Neural cell (in vitro differentiated cells): ENCODE measurements around the gene AKT3. TPM values are rescaled to one million over a fixed set of nuclear protein-coding genes. Genes with fewer than 3 reads are reported as not detected.

Experiments
- H2AFZ ChIP-seq: fragments of 200-600, 300-800 bp; sonication (generic), shearing (Covaris generic); 2 replicates; pipeline ENCODE4 v1.6.0; 2014; ENCODE audit warnings: low read depth, mild to moderate bottlenecking, antibody characterized with exemption, low read length, moderate library complexity
- H3F3A ChIP-seq: fragments of 200-600 bp; shearing (Covaris generic); 2 replicates; pipeline ENCODE4 v1.6.1; 2016; ENCODE audit warnings: mild to moderate bottlenecking, moderate library complexity, mixed read lengths, antibody characterized with exemption, low read length; ENCODE audit not compliant: insufficient read depth, poor library complexity, severe bottlenecking
- H3K27ac ChIP-seq: fragments of 200-600, 300-800 bp; sonication (generic), shearing (Covaris generic); 2 replicates; pipeline ENCODE4 v1.5.1; 2014; ENCODE audit warnings: mild to moderate bottlenecking, low read length, moderate library complexity
- H3K27me3 ChIP-seq: fragments of 300-800, 200-600 bp; sonication (generic), shearing (Covaris generic); 2 replicates; pipeline ENCODE4 v1.6.0; 2014; ENCODE audit warnings: mild to moderate bottlenecking, low read depth, low read length, moderate library complexity; ENCODE audit not compliant: insufficient read depth
- H3K36me3 ChIP-seq: fragments of 300-800, 200-600 bp; sonication (generic), shearing (Covaris generic); 2 replicates; pipeline ENCODE4 v1.5.1; 2014; ENCODE audit warnings: mild to moderate bottlenecking, antibody characterized with exemption, low read length, moderate library complexity; ENCODE audit not compliant: insufficient read depth
- H3K4me2 ChIP-seq: fragments of 300-800, 200-600 bp; sonication (generic), shearing (Covaris generic); 2 replicates; pipeline ENCODE4 v1.6.0; 2014; ENCODE audit warnings: mild to moderate bottlenecking, low read length
- H3K4me3 ChIP-seq: fragments of 300-800, 200-600 bp; sonication (generic), shearing (Covaris generic); 2 replicates; pipeline ENCODE4 v1.5.1; 2014; ENCODE audit warnings: mild to moderate bottlenecking, low read length, moderate library complexity
- H3K79me2 ChIP-seq: fragments of 200-600 bp; shearing (Covaris generic); replicated peaks from 2 replicates; pipeline ENCODE4 v1.6.0; 2014; ENCODE audit warnings: mild to moderate bottlenecking, low read length, moderate library complexity; ENCODE audit not compliant: insufficient read depth
- H3K9ac ChIP-seq: fragments of 300-800, 200-600 bp; sonication (generic), shearing (Covaris generic); 2 replicates; pipeline ENCODE4 v1.6.1; 2016; ENCODE audit warnings: mild to moderate bottlenecking, low read length, mixed read lengths
- H3K9me2 ChIP-seq: fragments of 200-600 bp; shearing (Covaris generic); 2 replicates; pipeline ENCODE4 v1.6.1; 2016; ENCODE audit warnings: mild to moderate bottlenecking, low read length, mixed read lengths; ENCODE audit not compliant: insufficient read depth
- H3K9me3 ChIP-seq: fragments of 200-600, 300-800 bp; sonication (generic), shearing (Covaris generic); 2 replicates; pipeline ENCODE4 v1.6.1; 2016; ENCODE audit warnings: mild to moderate bottlenecking, mixed run types, low read length, moderate library complexity, mixed read lengths
- H4K20me1 ChIP-seq: fragments of 200-600 bp; shearing (Covaris generic); 2 replicates; pipeline ENCODE4 v1.6.1; 2016; ENCODE audit warnings: mild to moderate bottlenecking, mixed run types; ENCODE audit not compliant: insufficient read depth
- EP300 ChIP-seq: fragments of 450-650 bp; conservative IDR thresholded peaks from 2 replicates; pipeline ENCODE4 v1.6.1; 2014; ENCODE audit warnings: antibody characterized with exemption, mild to moderate bottlenecking, moderate library complexity; ENCODE audit not compliant: poor library complexity, severe bottlenecking
- EZH2 ChIP-seq: fragments of 200-600, 300-800 bp; shearing (Covaris generic), sonication (generic); IDR thresholded peaks from 2 replicates; pipeline ENCODE4 v1.6.1; 2014; ENCODE audit warnings: antibody characterized with exemption, low read length, borderline replicate concordance, mild to moderate bottlenecking; ENCODE audit not compliant: insufficient read depth, poor library complexity, severe bottlenecking
- MXI1 ChIP-seq: fragments of 450-650 bp; conservative IDR thresholded peaks from 2 replicates; pipeline ENCODE4 v1.6.1; 2014; ENCODE audit warnings: antibody characterized with exemption, mild to moderate bottlenecking; ENCODE audit not compliant: poor library complexity, severe bottlenecking
- POLR2AphosphoS5 ChIP-seq: IDR thresholded peaks from 2 replicates; pipeline ENCODE4 v1.6.1; 2012
- RAD21 ChIP-seq: fragments of 450-650 bp; conservative IDR thresholded peaks from 2 replicates; pipeline ENCODE4 v1.6.1; 2014; ENCODE audit warnings: antibody characterized with exemption, mild to moderate bottlenecking, moderate library complexity
- SMC3 ChIP-seq: fragments of 450-650 bp; conservative IDR thresholded peaks from 2 replicates; pipeline ENCODE4 v1.6.1; 2014; ENCODE audit warnings: antibody characterized with exemption, mild to moderate bottlenecking, moderate library complexity; ENCODE audit not compliant: poor library complexity
- TAF1 ChIP-seq: IDR thresholded peaks from 2 replicates; pipeline ENCODE4 v1.6.1; 2012; ENCODE audit warnings: low read depth
- polyA plus RNA-seq: library from polyadenylated mRNA; depleted of rRNA; stranded (reverse); fragments of >200 nt; gene quantifications from 2 replicates; pipeline ENCODE4 v1.2.3, GENCODE V29; 2014
- TF ChIP-seq, protein P1 (sequence below): IDR thresholded peaks from 2 replicates; pipeline ENCODE4 v1.6.1; 2012; ENCODE audit warnings: borderline replicate concordance
- TF ChIP-seq, protein P2 (sequence below): fragments of 450-650 bp; IDR thresholded peaks from 2 replicates; pipeline ENCODE4 v1.5.1; 2014; ENCODE audit warnings: antibody characterized with exemption, mild to moderate bottlenecking, moderate library complexity; ENCODE audit not compliant: poor library complexity, severe bottlenecking

AKT3 gene
- polyA plus RNA-seq, 1 donor from 2014 or later = 46.0 TPM

DNA sequence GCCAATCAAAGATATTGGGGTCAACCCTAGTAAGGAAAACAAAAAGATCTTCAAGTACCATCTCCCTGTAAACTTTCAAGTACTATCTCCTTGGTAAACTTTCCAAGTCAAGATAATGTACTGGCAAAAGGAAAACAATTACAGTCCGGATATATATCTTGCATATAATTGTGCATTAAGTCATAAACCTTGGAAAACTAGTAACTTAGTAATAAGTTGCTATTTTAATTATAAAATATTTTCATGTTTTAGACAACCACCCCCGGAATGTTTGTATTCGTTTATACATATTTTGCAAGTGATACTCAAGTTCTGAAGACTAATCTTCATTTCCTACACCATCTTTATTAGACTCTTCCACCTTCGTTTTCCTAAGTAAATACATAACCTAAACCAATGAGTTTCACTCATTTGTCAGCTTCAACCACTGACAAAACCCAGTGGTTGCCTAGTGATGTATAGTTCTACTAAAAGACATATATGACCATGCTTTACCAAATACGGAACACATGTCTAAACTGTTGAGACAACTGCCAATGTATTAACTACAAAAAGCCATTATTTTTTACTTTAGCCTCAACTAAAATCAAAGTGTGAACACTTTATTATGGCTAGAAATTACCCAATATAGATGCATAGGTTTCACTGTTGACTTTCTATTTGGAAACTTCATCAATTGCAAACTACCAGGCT lies 1.7 kb downstream of the AKT3 start:
- peak overlapping the region; percentile 72 for H3K27ac ChIP-seq
- no peaks in the 10 kb centered on the region for H3F3A ChIP-seq
- no peaks in the 10 kb centered on the region for H3K9me2 ChIP-seq
- peaks cover 47% of the 10 kb centered on the region for H3K79me2 ChIP-seq
- no peaks in the 10 kb centered on the region for H3K36me3 ChIP-seq
- no peak overlapping the region for H2AFZ ChIP-seq
- peak overlapping the region; percentile 78 for H3K4me3 ChIP-seq
- TF ChIP-seq RAD21 = no peak
- TF ChIP-seq MXI1 = no peak
- no peak for TF ChIP-seq EZH2
- TF ChIP-seq, protein P1, sequence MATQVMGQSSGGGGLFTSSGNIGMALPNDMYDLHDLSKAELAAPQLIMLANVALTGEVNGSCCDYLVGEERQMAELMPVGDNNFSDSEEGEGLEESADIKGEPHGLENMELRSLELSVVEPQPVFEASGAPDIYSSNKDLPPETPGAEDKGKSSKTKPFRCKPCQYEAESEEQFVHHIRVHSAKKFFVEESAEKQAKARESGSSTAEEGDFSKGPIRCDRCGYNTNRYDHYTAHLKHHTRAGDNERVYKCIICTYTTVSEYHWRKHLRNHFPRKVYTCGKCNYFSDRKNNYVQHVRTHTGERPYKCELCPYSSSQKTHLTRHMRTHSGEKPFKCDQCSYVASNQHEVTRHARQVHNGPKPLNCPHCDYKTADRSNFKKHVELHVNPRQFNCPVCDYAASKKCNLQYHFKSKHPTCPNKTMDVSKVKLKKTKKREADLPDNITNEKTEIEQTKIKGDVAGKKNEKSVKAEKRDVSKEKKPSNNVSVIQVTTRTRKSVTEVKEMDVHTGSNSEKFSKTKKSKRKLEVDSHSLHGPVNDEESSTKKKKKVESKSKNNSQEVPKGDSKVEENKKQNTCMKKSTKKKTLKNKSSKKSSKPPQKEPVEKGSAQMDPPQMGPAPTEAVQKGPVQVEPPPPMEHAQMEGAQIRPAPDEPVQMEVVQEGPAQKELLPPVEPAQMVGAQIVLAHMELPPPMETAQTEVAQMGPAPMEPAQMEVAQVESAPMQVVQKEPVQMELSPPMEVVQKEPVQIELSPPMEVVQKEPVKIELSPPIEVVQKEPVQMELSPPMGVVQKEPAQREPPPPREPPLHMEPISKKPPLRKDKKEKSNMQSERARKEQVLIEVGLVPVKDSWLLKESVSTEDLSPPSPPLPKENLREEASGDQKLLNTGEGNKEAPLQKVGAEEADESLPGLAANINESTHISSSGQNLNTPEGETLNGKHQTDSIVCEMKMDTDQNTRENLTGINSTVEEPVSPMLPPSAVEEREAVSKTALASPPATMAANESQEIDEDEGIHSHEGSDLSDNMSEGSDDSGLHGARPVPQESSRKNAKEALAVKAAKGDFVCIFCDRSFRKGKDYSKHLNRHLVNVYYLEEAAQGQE = no peak
- TF ChIP-seq POLR2AphosphoS5 = no peak
- no peak for TF ChIP-seq TAF1
- no peak for TF ChIP-seq EP300
- TF ChIP-seq, protein P2, sequence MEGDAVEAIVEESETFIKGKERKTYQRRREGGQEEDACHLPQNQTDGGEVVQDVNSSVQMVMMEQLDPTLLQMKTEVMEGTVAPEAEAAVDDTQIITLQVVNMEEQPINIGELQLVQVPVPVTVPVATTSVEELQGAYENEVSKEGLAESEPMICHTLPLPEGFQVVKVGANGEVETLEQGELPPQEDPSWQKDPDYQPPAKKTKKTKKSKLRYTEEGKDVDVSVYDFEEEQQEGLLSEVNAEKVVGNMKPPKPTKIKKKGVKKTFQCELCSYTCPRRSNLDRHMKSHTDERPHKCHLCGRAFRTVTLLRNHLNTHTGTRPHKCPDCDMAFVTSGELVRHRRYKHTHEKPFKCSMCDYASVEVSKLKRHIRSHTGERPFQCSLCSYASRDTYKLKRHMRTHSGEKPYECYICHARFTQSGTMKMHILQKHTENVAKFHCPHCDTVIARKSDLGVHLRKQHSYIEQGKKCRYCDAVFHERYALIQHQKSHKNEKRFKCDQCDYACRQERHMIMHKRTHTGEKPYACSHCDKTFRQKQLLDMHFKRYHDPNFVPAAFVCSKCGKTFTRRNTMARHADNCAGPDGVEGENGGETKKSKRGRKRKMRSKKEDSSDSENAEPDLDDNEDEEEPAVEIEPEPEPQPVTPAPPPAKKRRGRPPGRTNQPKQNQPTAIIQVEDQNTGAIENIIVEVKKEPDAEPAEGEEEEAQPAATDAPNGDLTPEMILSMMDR = no peak
- no peak for TF ChIP-seq SMC3
- H3K9me3 ChIP-seq = no peaks in the 10 kb centered on the region
- peak overlapping the region; percentile 75 for H3K9ac ChIP-seq
- no peaks in the 10 kb centered on the region for H3K27me3 ChIP-seq
- peak overlapping the region; percentile 53 for H3K4me2 ChIP-seq
- no peaks in the 10 kb centered on the region for H4K20me1 ChIP-seq

DNA sequence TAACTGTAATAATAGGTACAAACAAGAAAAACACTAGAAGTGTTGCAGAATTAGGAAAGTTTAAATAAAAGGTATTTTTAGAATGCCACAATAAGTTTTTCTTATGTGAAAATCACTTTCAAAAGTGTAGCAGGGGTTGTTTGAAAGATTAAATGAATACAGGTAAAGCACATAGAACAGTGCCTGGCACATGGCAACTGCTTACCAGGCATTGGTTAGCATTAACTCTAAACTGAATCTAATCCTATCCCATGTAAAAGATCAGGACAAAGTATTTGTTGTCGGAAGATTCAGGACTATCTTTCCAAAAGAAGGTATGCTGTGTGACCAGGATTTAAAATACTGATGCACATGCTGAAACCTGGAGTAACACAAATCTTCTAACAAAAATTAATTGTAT lies 3.3 kb downstream of the AKT3 start:
- Histone ChIP-seq H3K9ac (no peak overlapping the region), H3K27ac (no peak overlapping the region), H2AFZ (no peak overlapping the region), H3K4me3 (no peak overlapping the region), H3F3A (no peaks in the 10 kb centered on the region), H3K27me3 (no peaks in the 10 kb centered on the region), H3K9me3 (no peaks in the 10 kb centered on the region), H3K4me2 (peak overlapping the region; percentile 53), H3K79me2 (peaks cover 63% of the 10 kb centered on the region), H4K20me1 (no peaks in the 10 kb centered on the region), H3K9me2 (no peaks in the 10 kb centered on the region), H3K36me3 (no peaks in the 10 kb centered on the region)
- TF ChIP-seq POLR2AphosphoS5 (no peak), MXI1 (no peak), TAF1 (no peak), SMC3 (no peak), RAD21 (no peak), EP300 (no peak), EZH2 (no peak)
- TF ChIP-seq, protein P2 = no peak
- TF ChIP-seq, protein P1 = no peak
